HG02623 (cell line): Measurements from ENCODE around the gene CBL.
"Not testable (repeated sequence)": the region's sequence is repeated elsewhere in the genome, so short reads cannot be mapped to it uniquely, and the experiment has no call there.

Experiments used
- ATAC-seq: cut with Tn5 transposase; IDR thresholded peaks from one replicate; pipeline ENCODE4 v1.9.1; 2021; ENCODE audit warnings: moderate library complexity; ENCODE audit not compliant: unreplicated experiment

CBL gene

DNA sequence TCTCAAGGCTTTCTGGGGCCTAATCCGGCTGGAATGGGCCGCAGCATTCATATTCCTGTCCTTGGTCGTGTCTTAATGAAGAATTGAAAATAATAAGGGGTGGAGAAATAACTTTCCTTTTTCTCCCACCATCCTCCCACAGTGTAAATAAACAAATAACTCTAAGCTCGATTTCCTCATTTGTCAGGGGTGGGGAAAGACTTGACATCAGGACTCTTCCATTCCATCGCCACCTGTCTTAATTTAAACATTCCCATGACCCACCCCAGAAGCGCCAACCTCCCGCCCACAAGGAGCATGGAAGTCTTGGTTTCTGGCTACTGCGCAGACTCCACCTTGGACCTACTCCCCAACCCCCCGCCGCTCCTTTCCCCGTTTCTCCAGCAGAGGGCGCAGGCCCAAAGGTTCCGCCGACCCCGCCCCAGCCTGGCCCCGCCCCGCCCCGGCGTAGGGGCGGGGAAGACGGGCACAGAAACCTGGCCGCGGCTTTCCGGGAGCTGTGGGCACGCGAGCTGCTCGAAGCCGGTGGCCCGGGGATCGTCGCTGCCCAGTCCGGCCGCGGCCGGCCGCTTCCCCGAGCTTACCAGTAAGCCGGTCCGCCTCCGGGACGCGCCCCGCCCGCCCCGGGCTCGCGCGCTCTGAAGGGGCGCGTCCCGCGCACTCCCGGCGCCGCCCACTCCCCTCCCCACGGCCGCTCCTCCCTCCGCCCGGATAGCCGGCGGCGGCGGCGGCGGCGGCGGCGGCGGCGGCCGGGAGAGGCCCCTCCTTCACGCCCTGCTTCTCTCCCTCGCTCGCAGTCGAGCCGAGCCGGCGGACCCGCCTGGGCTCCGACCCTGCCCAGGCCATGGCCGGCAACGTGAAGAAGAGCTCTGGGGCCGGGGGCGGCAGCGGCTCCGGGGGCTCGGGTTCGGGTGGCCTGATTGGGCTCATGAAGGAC lies at the start of gene CBL:
Gene CBL, plus strand, starts transcription at position 766 of the 937 bp plus-strand sequence. Its CDS starts 79 bp downstream, at position 845.
- ATAC-seq = peak; percentile 80

GRCh38 chr11:119156496-119156895 lies 49.6 kb upstream of the CBL start:
- no peak for ATAC-seq

DNA sequence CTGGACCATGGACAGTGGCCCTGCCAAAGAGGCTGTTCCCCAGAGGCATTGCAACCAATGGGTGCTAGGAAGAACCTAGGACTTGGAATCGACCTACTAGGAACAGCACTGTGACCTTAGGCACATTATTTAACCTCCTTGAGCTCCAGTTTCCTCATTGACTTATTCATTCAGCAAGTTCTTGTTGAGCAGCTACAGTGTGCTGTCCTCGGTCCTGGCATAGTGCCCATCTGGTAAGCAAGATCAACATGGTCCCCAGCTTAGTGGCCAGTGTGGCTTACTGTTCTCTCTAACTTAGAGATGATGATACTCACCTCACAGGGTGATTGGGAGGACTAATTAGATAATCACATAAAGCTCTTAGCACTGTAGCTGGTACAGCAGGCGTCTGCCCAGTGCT lies 49.1 kb upstream of the CBL start:
- no peak for ATAC-seq

DNA sequence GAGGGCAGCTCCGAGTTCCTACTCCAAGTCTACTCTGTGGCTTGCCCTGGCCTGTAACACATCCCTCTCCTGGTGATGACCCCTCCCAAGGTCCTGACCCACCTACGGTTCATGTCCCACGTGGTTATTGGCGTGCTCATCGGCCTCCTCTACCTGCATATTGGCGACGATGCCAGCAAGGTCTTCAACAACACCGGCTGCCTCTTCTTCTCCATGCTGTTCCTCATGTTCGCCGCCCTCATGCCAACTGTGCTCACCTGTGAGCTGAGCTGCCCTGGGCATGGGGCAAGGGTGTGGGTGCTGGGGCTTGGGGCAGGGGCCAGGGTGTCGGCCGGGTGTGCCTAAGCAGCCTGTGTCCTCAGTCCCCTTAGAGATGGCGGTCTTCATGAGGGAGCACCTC lies 47.7 kb upstream of the CBL start:
- no peak for ATAC-seq

- ATAC-seq = no peak
Measured at GRCh38 chr11:119160151-119160550, 46.0 kb upstream of the CBL start.

DNA sequence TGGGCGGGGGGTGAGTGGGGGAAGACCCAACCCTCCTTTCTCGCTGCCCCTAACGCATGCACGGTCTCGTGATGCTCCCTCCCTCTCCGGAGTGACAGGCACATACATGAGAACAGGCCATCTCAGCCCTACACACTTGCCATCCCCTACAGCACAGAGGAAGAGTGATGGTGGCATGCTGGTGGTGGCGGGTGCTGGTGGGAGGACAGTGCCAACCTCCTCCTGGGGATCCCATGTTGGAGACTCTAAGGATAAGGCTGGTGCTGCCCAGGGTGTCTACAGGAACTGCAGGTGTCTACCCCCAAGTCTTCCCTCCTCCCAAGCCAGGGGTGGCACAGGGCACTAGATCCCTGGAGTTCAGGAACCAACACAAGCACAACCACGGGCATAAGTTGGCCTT lies 44.3 kb upstream of the CBL start:
- ATAC-seq = no peak

DNA sequence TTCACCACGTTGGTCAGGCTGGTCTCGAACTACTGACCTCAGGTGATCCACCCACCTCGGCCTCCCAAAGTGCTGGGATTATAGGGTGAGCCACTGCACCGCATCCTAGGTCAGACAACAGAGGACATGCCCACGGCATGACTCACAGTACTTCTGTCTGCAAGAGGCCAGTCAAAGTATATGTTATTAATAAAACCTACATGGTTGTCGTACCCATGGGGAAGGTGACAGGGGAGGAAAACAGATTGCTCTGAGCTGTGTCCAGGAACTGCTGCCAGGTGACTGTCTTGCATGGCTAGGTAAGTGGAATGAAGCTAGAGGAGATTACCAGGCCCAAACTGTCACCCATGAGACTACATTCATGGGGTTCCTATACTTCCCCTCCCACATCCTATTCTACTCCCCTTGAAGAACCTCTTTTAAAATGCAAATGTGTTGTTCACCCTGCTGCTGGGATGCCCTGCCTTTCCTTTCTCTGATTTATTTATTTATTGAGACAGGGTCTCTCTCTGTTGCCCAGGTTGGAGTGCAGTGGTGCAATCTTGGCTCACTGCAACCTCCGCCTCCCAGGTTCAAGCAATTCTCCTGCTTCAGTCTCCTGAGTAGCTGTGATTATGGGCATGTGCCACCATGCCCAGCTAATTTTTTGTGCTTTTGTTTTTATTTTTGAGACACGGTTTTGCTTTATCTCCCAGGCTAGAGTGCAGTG lies 39.6 kb upstream of the CBL start:
- ATAC-seq = no peak

GRCh38 chr11:119167077-119167458 lies 39.1 kb upstream of the CBL start:
- not testable (repeated sequence) for ATAC-seq

GRCh38 chr11:119167933-119168332 lies 38.2 kb upstream of the CBL start:
- ATAC-seq = no peak

GRCh38 chr11:119168471-119169281 lies 37.5 kb upstream of the CBL start, which contains the start of gene NLRX1:
NLRX1 (plus strand) TSS chr11:119168725; CDS start chr11:119171404, 2,679 bp downstream.
- ATAC-seq = peak; percentile 83

DNA sequence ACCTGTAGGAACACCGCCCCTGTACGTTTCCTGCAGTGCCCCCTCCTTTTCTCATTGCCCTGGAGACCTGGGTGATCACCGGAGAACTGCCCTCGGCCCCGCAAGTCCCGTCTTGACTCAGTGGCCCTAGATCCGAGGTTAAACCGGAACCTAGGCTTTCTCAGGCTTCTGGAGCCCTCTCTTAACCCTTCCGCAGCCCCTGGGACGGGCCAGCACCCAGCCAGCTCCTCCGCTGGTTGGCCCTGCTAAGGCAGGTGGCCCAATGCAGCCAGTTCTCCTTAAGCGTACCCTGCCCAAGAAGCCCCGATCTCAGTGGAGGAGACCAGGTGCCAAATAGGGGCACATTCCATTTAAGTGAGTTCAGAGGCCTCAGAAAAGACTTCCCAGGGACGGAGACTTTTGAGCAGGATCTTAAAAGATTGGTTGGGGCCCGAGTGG lies 36.8 kb upstream of the CBL start:
- peak; percentile 10 for ATAC-seq

GRCh38 chr11:119172513-119172912 lies 33.6 kb upstream of the CBL start:
- ATAC-seq = no peak

- no peak for ATAC-seq
Measured at GRCh38 chr11:119173453-119173852, 32.7 kb upstream of the CBL start.

DNA sequence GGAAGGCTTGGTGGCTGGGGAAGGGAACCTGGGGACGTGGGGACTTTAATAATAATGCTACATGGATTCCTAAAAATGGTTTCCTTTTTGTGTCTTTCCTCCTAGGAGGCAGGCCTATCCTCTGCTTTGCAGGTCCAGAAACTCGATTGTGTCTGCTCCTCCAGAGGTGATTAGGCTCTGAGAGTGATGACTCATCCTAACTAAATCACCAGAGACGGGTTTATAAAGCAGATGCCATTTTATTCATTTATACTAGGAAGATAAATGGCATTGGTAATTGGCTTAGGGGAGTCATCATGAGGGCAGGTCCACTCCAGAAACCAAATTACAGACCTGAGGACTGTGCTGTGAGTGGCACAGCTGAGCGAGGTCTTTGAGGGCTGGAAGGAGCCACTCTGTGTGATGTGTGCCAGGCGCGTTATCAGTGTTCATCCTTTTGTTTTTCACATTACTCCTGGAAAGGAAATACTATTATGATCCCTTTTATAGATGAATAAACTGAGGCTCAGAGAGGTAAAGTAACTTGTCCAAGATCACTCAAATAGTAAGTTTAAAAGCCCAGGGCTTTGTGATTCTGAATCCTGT lies 30.6 kb upstream of the CBL start:
- ATAC-seq = no peak

- no peak for ATAC-seq
Measured at GRCh38 chr11:119178166-119178680, 27.9 kb upstream of the CBL start.

- ATAC-seq = no peak
Measured at GRCh38 chr11:119179342-119179741, 26.8 kb upstream of the CBL start.

DNA sequence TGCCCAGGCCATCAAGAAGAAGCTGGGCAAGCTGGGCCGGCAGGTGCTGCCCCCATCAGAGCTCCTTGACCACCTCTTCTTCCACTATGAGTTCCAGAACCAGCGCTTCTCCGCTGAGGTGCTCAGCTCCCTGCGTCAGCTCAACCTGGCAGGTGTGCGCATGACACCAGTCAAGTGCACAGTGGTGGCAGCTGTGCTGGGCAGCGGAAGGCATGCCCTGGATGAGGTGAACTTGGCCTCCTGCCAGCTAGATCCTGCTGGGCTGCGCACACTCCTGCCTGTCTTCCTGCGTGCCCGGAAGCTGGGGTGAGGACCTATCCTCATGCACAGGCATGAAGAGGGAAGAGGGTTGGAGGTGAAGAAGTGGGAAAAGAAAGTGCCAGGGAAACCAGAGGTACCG lies 26.2 kb upstream of the CBL start:
- no peak for ATAC-seq

GRCh38 chr11:119180729-119181676 lies 25.1 kb upstream of the CBL start:
- ATAC-seq = no peak

GRCh38 chr11:119181677-119182412 lies 24.3 kb upstream of the CBL start:
- ATAC-seq = no peak
